Thyroid gland (tissue), 4 donors: ENCODE data around the gene SNRNP70.

Source experiments
- CTCF ChIP-seq, 6 experiments: fragments of 200-600 bp in 3 of 6; fragments of 450-650 bp in 3 of 6; sonication (generic) in 3 of 6; IDR thresholded peaks; one replicate each; pipeline ENCODE4 v1.5.1; 2016 to 2019; ENCODE audit warnings: antibody characterized with exemption in 6 of 6, mild to moderate bottlenecking in 2 of 6, inconsistent platforms in 1 of 6, moderate library complexity in 1 of 6
- POLR2A ChIP-seq, 2 donors: fragments of 450-650 bp; IDR thresholded peaks; one replicate each; pipeline ENCODE4 v1.6.1; 2017; ENCODE audit warnings: antibody characterized with exemption in 2 of 2, mild to moderate bottlenecking in 2 of 2, moderate library complexity in 1 of 2

GRCh38 chr19:49069026-49069425 lies 16.2 kb upstream of the SNRNP70 start:
- no peak for TF ChIP-seq CTCF (IDR thresholded peaks at IDR 0.05)
- TF ChIP-seq POLR2A (IDR thresholded peaks at IDR 0.05) = no peak
